ENCODE measurements around the gene QKI. TPM values are rescaled to one million over a fixed set of nuclear protein-coding genes. Genes with fewer than 3 reads are reported as not detected.

The QKI gene
- total and polyA plus RNA-seq, 2 of the 8 experiments (the other 6 are each of a cell fraction or from before 2014, with no cell fraction given) = 181 to 183 TPM

- Histone ChIP-seq H3K4me1 (replicated peaks in 1 of 4; ENCODE audit: control insufficient read depth in 3 of 4, insufficient read depth in 4 of 4, low read length in 3 of 4) (no peaks in the 10 kb centered on the region), H3K4ac (replicated peaks; ENCODE audit: insufficient read length, low read depth, low read length) (no peak overlapping the region), H3K4me3 (ENCODE audit: extremely low read depth in 1 of 4, insufficient read depth in 2 of 4, low read depth in 3 of 4, low read length in 4 of 4) (no peak overlapping the region), H3K18ac (ENCODE audit: extremely low read depth, low read length) (no peak overlapping the region), H3K23me2 (ENCODE audit: low read depth, low read length) (no peaks in the 10 kb centered on the region), H3K9me3 (ENCODE audit: insufficient read depth in 2 of 2, low read depth in 1 of 2, low read length in 1 of 2) (no peaks in the 10 kb centered on the region), H2BK15ac (ENCODE audit: low read length) (no peak overlapping the region), H3K27me3 (replicated peaks in 1 of 4; ENCODE audit: control insufficient read depth in 3 of 4, extremely low read depth in 1 of 4, insufficient read depth in 3 of 4, low read length in 3 of 4) (no peaks in the 10 kb centered on the region), H3K23ac (ENCODE audit: insufficient read length) (no peak overlapping the region), H3K79me2 (ENCODE audit: control insufficient read depth in 1 of 2, insufficient read depth in 2 of 2, low read length in 2 of 2) (peaks cover 0 to 16% of the 10 kb centered on the region in 2 experiments; a peak in 1 of 4 replicates), H3K4me2 (ENCODE audit: insufficient read depth in 1 of 2, low read depth in 2 of 2, low read length in 2 of 2) (no peak overlapping the region), H2AK5ac (ENCODE audit: low read depth, low read length) (no peak overlapping the region), H3K27ac (ENCODE audit: low read depth, low read length) (no peak overlapping the region), H2BK20ac (ENCODE audit: low read length) (no peak overlapping the region), H4K8ac (ENCODE audit: extremely low read depth, insufficient read depth, low read length) (no peak overlapping the region), H3K56ac (replicated peaks; ENCODE audit: insufficient read length, low read depth, low read length) (no peak overlapping the region), H3K9ac (replicated peaks in 1 of 4; ENCODE audit: extremely low read depth in 1 of 4, low read depth in 3 of 4, low read length in 3 of 4) (no peak overlapping the region), H3K79me1 (ENCODE audit: low read depth, low read length) (no peaks in the 10 kb centered on the region), H2BK12ac (ENCODE audit: low read depth, low read length) (no peak overlapping the region), H3K36me3 (ENCODE audit: control insufficient read depth in 2 of 4, insufficient read depth in 4 of 4, low read length in 3 of 4) (peaks cover 0 to 19% (median 9%) of the 10 kb centered on the region in 4 experiments; a peak in 5 of 8 replicates), H4K5ac (ENCODE audit: insufficient read length, low read depth, low read length) (no peak overlapping the region), H4K20me1 (replicated peaks in 1 of 2; ENCODE audit: control insufficient read depth in 1 of 2, insufficient read depth in 2 of 2, low read length in 2 of 2) (peaks cover 0 to 3% of the 10 kb centered on the region in 2 experiments), H4K91ac (replicated peaks; ENCODE audit: insufficient read length, low read length) (no peak overlapping the region), H2BK120ac (replicated peaks; ENCODE audit: low read depth, low read length) (no peak overlapping the region), H2BK5ac (ENCODE audit: low read depth, low read length) (no peak overlapping the region), H2AFZ (ENCODE audit: low read length) (no peak overlapping the region), H3K14ac (ENCODE audit: insufficient read length) (no peak overlapping the region)
- WGBS, 2 experiments (ENCODE audit: extremely low coverage in 1 of 2, insufficient coverage in 1 of 2, insufficient read length in 1 of 2, insufficient replicate concordance in 2 of 2, low coverage in 1 of 2, low lambda C conversion rate in 2 of 2, missing lambda C conversion rate in 1 of 2) = 90% methylated on average over 4 of the region's 4 CpGs; no CpG with 5 or more reads in 1 of the 2 experiments
- TF ChIP-seq KDM4A (IDR thresholded peaks at IDR 0.05; ENCODE audit: low read depth, low read length, severe bottlenecking) = no peak
- TF ChIP-seq SP4 (IDR thresholded peaks at IDR 0.05; ENCODE audit: low read length) = no peak
- no peak for TF ChIP-seq SAP30 (IDR thresholded peaks at IDR 0.05; ENCODE audit: insufficient read depth, insufficient replicate concordance, low read length)
- no peak for TF ChIP-seq YY1 (IDR thresholded peaks at IDR 0.05; ENCODE audit: low read depth, low read length)
- TF ChIP-seq TCF12 (IDR thresholded peaks at IDR 0.05; ENCODE audit: low read depth, low read length) = no peak
- TF ChIP-seq KDM1A (IDR thresholded peaks at IDR 0.05; ENCODE audit: borderline replicate concordance, low read length) = no peak
- TF ChIP-seq PHF8 (conservative IDR thresholded peaks at IDR 0.05; ENCODE audit: low read depth, low read length) = no peak
- TF ChIP-seq CTCF (IDR thresholded peaks at IDR 0.05; ENCODE audit: control extremely low read depth in 1 of 3, insufficient read depth in 1 of 3, low read depth in 1 of 3, low read length in 3 of 3) = no peak
- TF ChIP-seq POLR2A (IDR thresholded peaks at IDR 0.05; ENCODE audit: control extremely low read depth in 1 of 2, low read depth in 2 of 2, low read length in 2 of 2) = no peak
- TF ChIP-seq TAF1 (IDR thresholded peaks at IDR 0.05; ENCODE audit: low read depth, low read length) = no peak
- no peak for TF ChIP-seq SIN3A (conservative IDR thresholded peaks at IDR 0.05 in 1 of 2, IDR thresholded peaks at IDR 0.05 in 1 of 2; ENCODE audit: low read depth in 1 of 2, low read length in 2 of 2)
- ChIA-PET CTCF (ENCODE audit: partially characterized antibody) (no interaction called here), POLR2A (ENCODE audit: partially characterized antibody) (no interaction called here)
- FAIRE-seq (no peak), DNase-seq (ENCODE audit: low read depth in 1 of 2, low spot score in 2 of 2) (no peak)
These were observed 150.6 kb downstream of the QKI start for GRCh38 chr6:163565140-163565539.
